K562 (cell line): ENCODE data around the gene GMIP. TPM values are rescaled to one million over a fixed set of nuclear protein-coding genes. Genes with fewer than 3 reads are reported as not detected.

Experiments used
- ATAC-seq: fragments of 200-7000 bp; cut with Tn5 transposase; 3 replicates; pipeline ENCODE4 v1.9.1; 2020; ENCODE audit warnings: moderate library complexity
- BruUV-seq: library from RNA; stranded (reverse); fragments of 400-500 nt; replicated peaks from 2 replicates; lab custom pipeline; 2021; lab: Mats Ljungman, UMichigan
- CTCF ChIA-PET: fragments of 300-600 bp; formaldehyde crosslinking; extraction: SDS; loops from one replicate; lab custom pipeline; 2021; ENCODE audit warnings: low intra/inter-chr PET ratio; lab: Yijun Ruan, JAX
- POLR2A ChIA-PET: fragments of 300-600, 350-650 bp; sonication (Branson Sonifier 250); formaldehyde crosslinking; extraction: SDS; loops from one replicate; lab custom pipeline; 2021; ENCODE audit warnings: antibody characterized with exemption, inconsistent platforms; lab: Yijun Ruan, JAX
- DNase-seq, 4 experiments: peaks; one replicate each; pipeline versions ENCODE4 v3.0.0 to v3.0.0-alpha.2; 2011 to 2018; ENCODE audit warnings: low spot score in 3 of 4, mixed read lengths in 3 of 4; ENCODE audit errors: extremely low read depth in 1 of 4
- FAIRE-seq: peaks from 2 replicates; lab custom pipeline; 2011; peaks lifted over from hg19 to GRCh38; lab: Jason Lieb, UNC
- H2AFZ ChIP-seq: 2 replicates; pipeline ENCODE4 v1.6.0; 2011; ENCODE audit warnings: low read depth, low read length, control low read depth, inconsistent platforms
- H3K27ac ChIP-seq: fragments of 200-600 bp; 3 replicates; pipeline ENCODE4 v1.8.0; 2011; ENCODE audit warnings: low read depth, mild to moderate bottlenecking, control low read depth, inconsistent platforms, low read length, moderate library complexity, mixed read lengths; ENCODE audit errors: extremely low read depth
- H3K27me3 ChIP-seq, 2 experiments: fragments of 300-600 bp in 1 of 2; 2 replicates in 1 of 2; 3 replicates in 1 of 2; pipeline versions ENCODE4 v1.6.0 to v1.8.0; 2011; ENCODE audit warnings: inconsistent platforms in 2 of 2, low read length in 2 of 2, mild to moderate bottlenecking in 1 of 2, mixed read lengths in 1 of 2, moderate library complexity in 1 of 2; ENCODE audit not compliant: control insufficient read depth in 2 of 2, insufficient read depth in 2 of 2
- H3K36me3 ChIP-seq: fragments of 300-600 bp; 3 replicates; pipeline ENCODE4 v1.8.0; 2011; ENCODE audit warnings: mild to moderate bottlenecking, low read length, inconsistent platforms; ENCODE audit not compliant: control insufficient read depth, insufficient read depth
- H3K4me1 ChIP-seq, 2 experiments: fragments of 200-600 bp in 1 of 2; replicated peaks in 1 of 2; 2 replicates in 1 of 2; 3 replicates in 1 of 2; pipeline versions ENCODE4 v1.5.1 to v1.8.0; 2011; ENCODE audit warnings: inconsistent platforms in 2 of 2, low read length in 2 of 2, mild to moderate bottlenecking in 1 of 2, mixed read lengths in 1 of 2, moderate library complexity in 1 of 2; ENCODE audit not compliant: control insufficient read depth in 2 of 2, insufficient read depth in 2 of 2
- H3K4me2 ChIP-seq: 2 replicates; pipeline ENCODE4 v1.6.1; 2011; ENCODE audit warnings: low read length, control low read depth, inconsistent platforms, mixed read lengths; ENCODE audit not compliant: insufficient read depth
- H3K4me3 ChIP-seq: fragments of 200-600 bp; sonication (generic), shearing (Covaris generic); 2 replicates; pipeline ENCODE4 v1.5.1; 2016; ENCODE audit warnings: control low read depth, inconsistent platforms
- H3K79me2 ChIP-seq: fragments of 200-600 bp; 3 replicates; pipeline ENCODE4 v1.8.0; 2011; ENCODE audit warnings: low read length, inconsistent platforms; ENCODE audit not compliant: control insufficient read depth, insufficient read depth
- H3K9ac ChIP-seq, 2 experiments: 2 replicates each; pipeline versions ENCODE4 v1.6.0 to v1.6.1; 2011; ENCODE audit warnings: low read depth in 2 of 2, low read length in 2 of 2, control low read depth in 1 of 2, inconsistent platforms in 1 of 2, mild to moderate bottlenecking in 1 of 2, mixed read lengths in 1 of 2; ENCODE audit not compliant: insufficient read depth in 1 of 2
- H3K9me1 ChIP-seq: one replicate; pipeline ENCODE4 v1.6.0; 2011; ENCODE audit warnings: inconsistent platforms, mild to moderate bottlenecking, low read length, moderate library complexity; ENCODE audit not compliant: control insufficient read depth, insufficient read depth
- H3K9me3 ChIP-seq: replicated peaks from 2 replicates; pipeline ENCODE4 v1.5.1; 2011; ENCODE audit warnings: low read depth, low read length, inconsistent platforms; ENCODE audit not compliant: control insufficient read depth, insufficient read depth
- H4K20me1 ChIP-seq: replicated peaks from 2 replicates; pipeline ENCODE4 v1.6.1; 2011; ENCODE audit warnings: low read length, inconsistent platforms, mixed read lengths; ENCODE audit not compliant: control insufficient read depth, insufficient read depth
- CBFB ChIP-seq: sonication (generic); formaldehyde crosslinking; IDR thresholded peaks from 2 replicates; pipeline ENCODE4 v1.4.0; 2020; ENCODE audit warnings: mild to moderate bottlenecking, missing genetic modification reagents
- CEBPB ChIP-seq: fragments of 450-650 bp; IDR thresholded peaks from 2 replicates; pipeline ENCODE4 v1.6.1; 2016; ENCODE audit warnings: missing genetic modification characterization, missing compliant biosample characterization
- FOXJ2 ChIP-seq: fragments of 200-800 bp; sonication (Bioruptor generic); IDR thresholded peaks from 2 replicates; pipeline ENCODE4 v1.6.1; 2016; ENCODE audit warnings: missing genetic modification characterization, missing compliant biosample characterization
- GATAD2B ChIP-seq: fragments of 450-650 bp; IDR thresholded peaks from 2 replicates; pipeline ENCODE4 v1.6.1; 2017; ENCODE audit warnings: mild to moderate bottlenecking, borderline replicate concordance
- GMEB1 ChIP-seq: fragments of 250-450 bp; sonication (Bioruptor Pico); IDR thresholded peaks from 2 replicates; pipeline ENCODE4 v1.4.0; 2020; ENCODE audit warnings: mild to moderate bottlenecking
- GTF3C2 ChIP-seq: IDR thresholded peaks from 3 replicates; pipeline ENCODE4 v1.6.1; 2011; ENCODE audit warnings: borderline replicate concordance, mild to moderate bottlenecking, moderate library complexity; ENCODE audit not compliant: insufficient read length; ENCODE audit errors: extremely low read depth
- HDAC6 ChIP-seq: IDR thresholded peaks from 2 replicates; pipeline ENCODE4 v1.6.1; 2012; ENCODE audit warnings: low read depth, mild to moderate bottlenecking, control low read depth, inconsistent platforms, low read length, moderate library complexity
- HOMEZ ChIP-seq: fragments of 250-450 bp; sonication (Bioruptor Pico); IDR thresholded peaks from 2 replicates; pipeline ENCODE4 v1.4.0; 2020; ENCODE audit warnings: mild to moderate bottlenecking, moderate library complexity
- ZNF121 ChIP-seq: sonication (generic); formaldehyde crosslinking; conservative IDR thresholded peaks from 2 replicates; pipeline ENCODE4 v1.8.0; 2022; ENCODE audit warnings: missing genetic modification reagents
- ZNF316 ChIP-seq: fragments of 450-650 bp; IDR thresholded peaks from 2 replicates; pipeline ENCODE4 v1.6.1; 2016
- ZNF507 ChIP-seq: conservative IDR thresholded peaks from 2 replicates; pipeline ENCODE4 v1.6.1; 2017; ENCODE audit warnings: missing genetic modification characterization, missing compliant biosample characterization
- WGBS: fragments of 100-300 bp; shearing (Covaris generic); methylation state at CpG from one replicate; pipeline ENCODE4 v1.1.6; 2016; ENCODE audit warnings: low coverage, mixed read lengths; ENCODE audit not compliant: insufficient coverage; ENCODE audit errors: missing lambda C conversion rate; 5-methylcytosine and 5-hydroxymethylcytosine counted together
- in situ Hi-C: fragments of 300-500 bp; cut with MboI; formaldehyde crosslinking; loops from 4 replicates; pipeline ENCODE4 v1.15.0; 2018; ENCODE audit warnings: inconsistent platforms, mixed read lengths
- intact Hi-C: fragments of 100-400 bp; cut with micrococcal nuclease; formaldehyde crosslinking; loops from 2 replicates; pipeline ENCODE4 v1.14.2; 2022
- polyA plus RNA-seq, 8 experiments: library from polyadenylated mRNA; depleted of rRNA in 4 of 8; stranded (reverse) in 5 of 8; unstranded in 3 of 8; fragments of >200 nt; fragmentation: Nextera tagmentation in 2 of 8; fragmentation: Illumina TruSeq in 1 of 8; extraction: Ambion mirVana in 2 of 8; extraction: Trizol in 1 of 8; gene quantifications; 2 replicates each; pipeline versions ENCODE4 v1.2.1 to v1.2.3, GENCODE V29; 2011 to 2014; ENCODE audit warnings: inconsistent platforms in 1 of 8, missing spikeins in 1 of 8
- total RNA-seq, 7 experiments: library from RNA; depleted of rRNA in 6 of 7; stranded (reverse); fragments of >200 nt in 6 of 7; fragmentation: Illumina TruSeq in 2 of 7; extraction: Trizol in 2 of 7; gene quantifications; 2 replicates each; pipeline versions ENCODE4 v1.2.1 to v1.2.3, GENCODE V29; 2011 to 2021; ENCODE audit warnings: low replicate concordance in 1 of 7

The GMIP gene
- total and polyA plus RNA-seq, 9 of the 15 experiments (the other 6 are each of a cell fraction or from before 2014, with no cell fraction given): 0.14 to 15.8 (median 3.2) TPM

- ATAC-seq: no peak
These were observed 54.9 kb downstream of the GMIP start for GRCh38 chr19:19588546-19588945.

GRCh38 chr19:19587771-19588170 lies 55.7 kb downstream of the GMIP start:
- no peak overlapping the region for H3K9ac ChIP-seq
- 21% methylated on average over 5 of the region's 5 CpGs for WGBS
- no peak for FAIRE-seq
- intact Hi-C loops: no loop called here
- no peaks in the 10 kb centered on the region for H3K79me2 ChIP-seq
- no peak for DNase-seq
- CTCF ChIA-PET: no interaction called here
- POLR2A ChIA-PET: interaction anchor here (0.6 kb wide), 1 partner anchor 240 kb away, joined by 3 read pairs; no protein-coding TSS in a partner anchor
- H3K4me2 ChIP-seq: no peak overlapping the region
- H2AFZ ChIP-seq: no peak overlapping the region
- H3K27me3 ChIP-seq: peaks cover 0 to 8% of the 10 kb centered on the region in 2 experiments; a peak in 2 of 5 replicates
- H3K27ac ChIP-seq: no peak overlapping the region
- no peaks in the 10 kb centered on the region for H3K9me3 ChIP-seq
- BruUV-seq: no TSS peak
- no peak overlapping the region for H3K4me3 ChIP-seq
- H4K20me1 ChIP-seq: no peaks in the 10 kb centered on the region
- in situ Hi-C loops: no loop called here
- H3K9me1 ChIP-seq: no peaks in the 10 kb centered on the region
- no peaks in the 10 kb centered on the region for H3K36me3 ChIP-seq
- no peaks in the 10 kb centered on the region; a peak in 1 of 5 replicates for H3K4me1 ChIP-seq
- no peak for ATAC-seq
- TF ChIP-seq FOXJ2 (tag) (no peak), HOMEZ (CRISPR knock-in tag) (no peak), ZNF507 (tag) (no peak), CEBPB (no peak), ZNF316 (no peak), GTF3C2 (no peak), HDAC6 (no peak), CBFB (CRISPR knock-in tag) (no peak), GMEB1 (CRISPR knock-in tag) (no peak)

More at GRCh38 chr19:19588546-19588945, 54.9 kb downstream of the GMIP start:
- H3K36me3 ChIP-seq: no peaks in the 10 kb centered on the region
- ChIA-PET CTCF (no interaction called here), POLR2A (interaction anchor here (0.6 to 0.7 kb wide), 3 partner anchors 15 to 239 kb away, joined by 3 to 4 read pairs (median 3); no protein-coding TSS in a partner anchor)
- H3K27ac ChIP-seq: no peak overlapping the region
- no peaks in the 10 kb centered on the region for H3K79me2 ChIP-seq
- H3K4me1 ChIP-seq: no peaks in the 10 kb centered on the region; a peak in 1 of 5 replicates
- in situ Hi-C loops: no loop called here
- no peak overlapping the region for H2AFZ ChIP-seq
- no peak for FAIRE-seq
- no peak overlapping the region for H3K4me3 ChIP-seq
- no TSS peak for BruUV-seq
- no peak for DNase-seq
- H3K9ac ChIP-seq: no peak overlapping the region
- H3K9me1 ChIP-seq: no peaks in the 10 kb centered on the region
- H3K27me3 ChIP-seq: peaks cover 0 to 8% of the 10 kb centered on the region in 2 experiments; a peak in 2 of 5 replicates
- TF ChIP-seq GATAD2B (no peak), ZNF121 (peak; percentile 36; the same call in 1 of the 2 replicates)
- TF ChIP-seq, all 486 proteins: peak for 1
- Histone ChIP-seq H3K9me3 (no peaks in the 10 kb centered on the region), H3K4me2 (no peak overlapping the region), H4K20me1 (no peaks in the 10 kb centered on the region)
- 16% methylated on average over 2 of the region's 2 CpGs for WGBS
- intact Hi-C loops: no loop called here
